WTC11 (cell line): Measurements from ENCODE around the gene ELMO1.

Experiments used
- NFATC4 ChIP-seq: fragments of 250-450 bp; sonication (Bioruptor Pico); IDR thresholded peaks from 2 replicates; pipeline ENCODE4 v1.9.0; 2021; ENCODE audit warnings: mild to moderate bottlenecking
- NFE2L1 ChIP-seq: sonication (generic); formaldehyde crosslinking; IDR thresholded peaks from 2 replicates; pipeline ENCODE4 v1.8.1; 2023; ENCODE audit warnings: missing genetic modification reagents
- NR1H2 ChIP-seq: sonication (generic); formaldehyde crosslinking; IDR thresholded peaks from 2 replicates; pipeline ENCODE4 v1.9.0; 2021; ENCODE audit warnings: mild to moderate bottlenecking, moderate library complexity, missing genetic modification reagents
- PRRX2 ChIP-seq: fragments of 250-450 bp; sonication (Bioruptor Pico); IDR thresholded peaks from 2 replicates; pipeline ENCODE4 v1.8.0; 2021; ENCODE audit warnings: mild to moderate bottlenecking
- TF ChIP-seq, protein P1 (sequence below): fragments of 200-600 bp; IDR thresholded peaks from 2 replicates; pipeline ENCODE4 v1.8.0; 2022; ENCODE audit warnings: antibody characterized with exemption
- TF ChIP-seq, protein P2 (sequence below): sonication (generic); formaldehyde crosslinking; IDR thresholded peaks from 2 replicates; pipeline ENCODE4 v1.8.0; 2023; ENCODE audit warnings: mild to moderate bottlenecking, missing genetic modification reagents
- TF ChIP-seq, protein P3 (sequence below): sonication (generic); formaldehyde crosslinking; IDR thresholded peaks from 2 replicates; pipeline ENCODE4 v1.8.1; 2022; ENCODE audit warnings: missing genetic modification reagents, borderline replicate concordance

DNA sequence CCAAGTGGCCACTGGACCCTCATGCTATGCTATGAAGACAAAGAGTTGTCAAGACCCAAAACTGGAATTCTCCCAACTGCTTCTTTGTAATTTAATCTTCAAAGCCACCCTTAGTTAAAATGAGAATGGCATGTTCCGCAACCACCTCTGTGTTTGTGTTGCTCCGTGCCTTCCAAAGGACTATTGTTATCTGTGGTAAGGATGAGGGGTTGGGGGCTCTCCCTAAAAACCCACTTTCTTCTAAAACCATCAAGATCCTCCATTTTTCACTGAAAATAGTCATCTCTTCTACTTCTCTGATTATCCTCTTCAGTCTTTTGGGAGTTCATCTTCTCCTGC is 502.3 kb downstream of the ELMO1 start:
- no peak for TF ChIP-seq PRRX2 (CRISPR knock-in tag)
- TF ChIP-seq, protein P1, sequence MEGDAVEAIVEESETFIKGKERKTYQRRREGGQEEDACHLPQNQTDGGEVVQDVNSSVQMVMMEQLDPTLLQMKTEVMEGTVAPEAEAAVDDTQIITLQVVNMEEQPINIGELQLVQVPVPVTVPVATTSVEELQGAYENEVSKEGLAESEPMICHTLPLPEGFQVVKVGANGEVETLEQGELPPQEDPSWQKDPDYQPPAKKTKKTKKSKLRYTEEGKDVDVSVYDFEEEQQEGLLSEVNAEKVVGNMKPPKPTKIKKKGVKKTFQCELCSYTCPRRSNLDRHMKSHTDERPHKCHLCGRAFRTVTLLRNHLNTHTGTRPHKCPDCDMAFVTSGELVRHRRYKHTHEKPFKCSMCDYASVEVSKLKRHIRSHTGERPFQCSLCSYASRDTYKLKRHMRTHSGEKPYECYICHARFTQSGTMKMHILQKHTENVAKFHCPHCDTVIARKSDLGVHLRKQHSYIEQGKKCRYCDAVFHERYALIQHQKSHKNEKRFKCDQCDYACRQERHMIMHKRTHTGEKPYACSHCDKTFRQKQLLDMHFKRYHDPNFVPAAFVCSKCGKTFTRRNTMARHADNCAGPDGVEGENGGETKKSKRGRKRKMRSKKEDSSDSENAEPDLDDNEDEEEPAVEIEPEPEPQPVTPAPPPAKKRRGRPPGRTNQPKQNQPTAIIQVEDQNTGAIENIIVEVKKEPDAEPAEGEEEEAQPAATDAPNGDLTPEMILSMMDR, result no peak
- TF ChIP-seq, protein P2, sequence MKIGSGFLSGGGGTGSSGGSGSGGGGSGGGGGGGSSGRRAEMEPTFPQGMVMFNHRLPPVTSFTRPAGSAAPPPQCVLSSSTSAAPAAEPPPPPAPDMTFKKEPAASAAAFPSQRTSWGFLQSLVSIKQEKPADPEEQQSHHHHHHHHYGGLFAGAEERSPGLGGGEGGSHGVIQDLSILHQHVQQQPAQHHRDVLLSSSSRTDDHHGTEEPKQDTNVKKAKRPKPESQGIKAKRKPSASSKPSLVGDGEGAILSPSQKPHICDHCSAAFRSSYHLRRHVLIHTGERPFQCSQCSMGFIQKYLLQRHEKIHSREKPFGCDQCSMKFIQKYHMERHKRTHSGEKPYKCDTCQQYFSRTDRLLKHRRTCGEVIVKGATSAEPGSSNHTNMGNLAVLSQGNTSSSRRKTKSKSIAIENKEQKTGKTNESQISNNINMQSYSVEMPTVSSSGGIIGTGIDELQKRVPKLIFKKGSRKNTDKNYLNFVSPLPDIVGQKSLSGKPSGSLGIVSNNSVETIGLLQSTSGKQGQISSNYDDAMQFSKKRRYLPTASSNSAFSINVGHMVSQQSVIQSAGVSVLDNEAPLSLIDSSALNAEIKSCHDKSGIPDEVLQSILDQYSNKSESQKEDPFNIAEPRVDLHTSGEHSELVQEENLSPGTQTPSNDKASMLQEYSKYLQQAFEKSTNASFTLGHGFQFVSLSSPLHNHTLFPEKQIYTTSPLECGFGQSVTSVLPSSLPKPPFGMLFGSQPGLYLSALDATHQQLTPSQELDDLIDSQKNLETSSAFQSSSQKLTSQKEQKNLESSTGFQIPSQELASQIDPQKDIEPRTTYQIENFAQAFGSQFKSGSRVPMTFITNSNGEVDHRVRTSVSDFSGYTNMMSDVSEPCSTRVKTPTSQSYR (CRISPR knock-in tag), result no peak
- TF ChIP-seq, protein P3, sequence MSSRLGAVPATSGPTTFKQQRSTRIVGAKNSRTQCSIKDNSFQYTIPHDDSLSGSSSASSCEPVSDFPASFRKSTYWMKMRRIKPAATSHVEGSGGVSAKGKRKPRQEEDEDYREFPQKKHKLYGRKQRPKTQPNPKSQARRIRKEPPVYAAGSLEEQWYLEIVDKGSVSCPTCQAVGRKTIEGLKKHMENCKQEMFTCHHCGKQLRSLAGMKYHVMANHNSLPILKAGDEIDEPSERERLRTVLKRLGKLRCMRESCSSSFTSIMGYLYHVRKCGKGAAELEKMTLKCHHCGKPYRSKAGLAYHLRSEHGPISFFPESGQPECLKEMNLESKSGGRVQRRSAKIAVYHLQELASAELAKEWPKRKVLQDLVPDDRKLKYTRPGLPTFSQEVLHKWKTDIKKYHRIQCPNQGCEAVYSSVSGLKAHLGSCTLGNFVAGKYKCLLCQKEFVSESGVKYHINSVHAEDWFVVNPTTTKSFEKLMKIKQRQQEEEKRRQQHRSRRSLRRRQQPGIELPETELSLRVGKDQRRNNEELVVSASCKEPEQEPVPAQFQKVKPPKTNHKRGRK (CRISPR knock-in tag), result no peak
- no peak for TF ChIP-seq NFATC4 (CRISPR knock-in tag)
- no peak for TF ChIP-seq NFE2L1 (CRISPR knock-in tag)
- no peak for TF ChIP-seq NR1H2
